Naive thymus-derived CD4-positive, alpha-beta T cell (primary cell): ENCODE data around the gene PXDN. TPM values are rescaled to one million over a fixed set of nuclear protein-coding genes. Genes with fewer than 3 reads are reported as not detected.
"Not testable (repeated sequence)": the region's sequence is repeated elsewhere in the genome, so short reads cannot be mapped to it uniquely, and the experiment has no call there.

Experiments
- ATAC-seq: fragments of 150-1000 bp; cut with Tn5 transposase; 2 replicates; pipeline ENCODE4 v1.10.0; 2021; ENCODE audit warnings: mild to moderate bottlenecking, moderate library complexity
- CTCF ChIA-PET: fragments of 350-600 bp; sonication (Branson Sonifier 250); formaldehyde crosslinking; loops from one replicate; lab custom pipeline; 2021; ENCODE audit warnings: antibody characterized with exemption; lab: Charles Lee
- POLR2A ChIA-PET: fragments of 350-600 bp; sonication (Branson Sonifier 250); formaldehyde crosslinking; loops from one replicate; lab custom pipeline; 2021; ENCODE audit warnings: antibody characterized with exemption, inconsistent platforms; lab: Charles Lee
- DNase-seq, 9 donors: peaks; one replicate each; pipeline versions ENCODE4 v3.0.0 to v3.0.0-alpha.2; 2020 to 2022; ENCODE audit warnings: mixed read lengths in 1 of 9
- H3K27ac ChIP-seq: one replicate; pipeline ENCODE4 v1.7.0; 2013; ENCODE audit warnings: mild to moderate bottlenecking, low read depth, low read length, moderate library complexity
- H3K27me3 ChIP-seq, 2 donors: one replicate each; pipeline ENCODE4 v1.7.0; 2013; ENCODE audit warnings: low read length in 2 of 2, mild to moderate bottlenecking in 2 of 2, moderate library complexity in 2 of 2; ENCODE audit not compliant: control insufficient read depth in 2 of 2, insufficient read depth in 2 of 2
- H3K36me3 ChIP-seq, 3 experiments: 1 replicate in 2 of 3; 2 replicates in 1 of 3; pipeline ENCODE4 v1.7.0; 2013; ENCODE audit warnings: low read length in 3 of 3, mild to moderate bottlenecking in 3 of 3, moderate library complexity in 1 of 3; ENCODE audit not compliant: insufficient read depth in 3 of 3, control insufficient read depth in 2 of 3
- H3K4me1 ChIP-seq, 2 donors: one replicate each; pipeline ENCODE4 v1.7.0; 2013; ENCODE audit warnings: low read length in 2 of 2, mild to moderate bottlenecking in 2 of 2, moderate library complexity in 1 of 2; ENCODE audit not compliant: control insufficient read depth in 2 of 2, insufficient read depth in 2 of 2
- H3K4me3 ChIP-seq: 2 replicates; pipeline ENCODE4 v1.7.0; 2013; ENCODE audit warnings: mild to moderate bottlenecking, low read length
- H3K9me3 ChIP-seq, 3 experiments: 1 replicate in 2 of 3; 2 replicates in 1 of 3; pipeline ENCODE4 v1.7.0; 2013; ENCODE audit warnings: low read length in 3 of 3; ENCODE audit not compliant: control insufficient read depth in 2 of 3
- H3K27ac Mint-ChIP-seq, 9 donors: one replicate each; pipeline ENCODE4 v1.8.0; 2020 to 2022; ENCODE audit warnings: mixed read lengths in 9 of 9, mild to moderate bottlenecking in 8 of 9, moderate library complexity in 5 of 9, inconsistent platforms in 2 of 9
- H3K27me3 Mint-ChIP-seq, 5 donors: one replicate each; pipeline ENCODE4 v1.8.0; 2021 to 2022; ENCODE audit warnings: mixed read lengths in 5 of 5, mild to moderate bottlenecking in 1 of 5
- H3K36me3 Mint-ChIP-seq, 5 donors: one replicate each; pipeline ENCODE4 v1.8.0; 2020 to 2022; ENCODE audit warnings: mixed read lengths in 5 of 5, mild to moderate bottlenecking in 3 of 5, inconsistent platforms in 1 of 5
- H3K4me1 Mint-ChIP-seq, 7 donors: one replicate each; pipeline ENCODE4 v1.8.0; 2020 to 2022; ENCODE audit warnings: mixed read lengths in 7 of 7, mild to moderate bottlenecking in 3 of 7, inconsistent platforms in 1 of 7
- H3K4me3 Mint-ChIP-seq, 10 donors: one replicate each; pipeline ENCODE4 v1.8.0; 2020 to 2022; ENCODE audit warnings: mild to moderate bottlenecking in 10 of 10, mixed read lengths in 10 of 10, moderate library complexity in 6 of 10, inconsistent platforms in 2 of 10
- H3K9me3 Mint-ChIP-seq, 11 donors: one replicate each; pipeline ENCODE4 v1.8.0; 2020 to 2022; ENCODE audit warnings: mixed read lengths in 11 of 11, mild to moderate bottlenecking in 4 of 11, inconsistent platforms in 1 of 11, moderate library complexity in 1 of 11
- intact Hi-C, 2 donors: fragments of 100-400 bp; cut with micrococcal nuclease; formaldehyde crosslinking; loops; one replicate each; pipeline ENCODE4 v1.15.1; 2023
- polyA plus RNA-seq, 2 donors: library from polyadenylated mRNA; unstranded; fragments of 300-500 nt; fragmentation: Illumina TruSeq; gene quantifications; one replicate each; pipeline ENCODE4 v1.2.3, GENCODE V29; 2021
- total RNA-seq, 6 experiments: library from RNA in 5 of 6; stranded (reverse) in 5 of 6; gene quantifications; 1 replicate in 5 of 6; 2 replicates in 1 of 6; pipeline ENCODE4 v1.2.3 and lab custom pipeline; 2021 to 2026

Gene PXDN
- total and polyA plus RNA-seq, 7 experiments from 2014 or later: 0.47 to 3.1 (median 1.00) TPM; not detected in 3

GRCh38 chr2:1681017-1681318, 63.3 kb downstream of the PXDN start:
- H3K27ac ChIP-seq: no peak overlapping the region
- ChIA-PET CTCF (no interaction called here), POLR2A (no interaction called here)
- Mint-ChIP-seq H3K27ac (no peak overlapping the region), H3K4me1 (no peaks in the 10 kb centered on the region), H3K4me3 (no peak overlapping the region), H3K27me3 (peaks cover 0 to 10% (median 4%) of the 10 kb centered on the region in 5 donors), H3K9me3 (no peaks in the 10 kb centered on the region), H3K36me3 (no peaks in the 10 kb centered on the region)
- DNase-seq: no peak
- no peaks in the 10 kb centered on the region for H3K36me3 ChIP-seq
- H3K27me3 ChIP-seq: no peaks in the 10 kb centered on the region
- H3K4me3 ChIP-seq: no peak overlapping the region
- no peaks in the 10 kb centered on the region for H3K4me1 ChIP-seq
- intact Hi-C loops: no loop called here
- no peak for ATAC-seq
- no peaks in the 10 kb centered on the region for H3K9me3 ChIP-seq

- ChIA-PET CTCF (no interaction called here), POLR2A (no interaction called here)
- Mint-ChIP-seq H3K27ac (no peak overlapping the region), H3K4me3 (no peak overlapping the region), H3K36me3 (no peaks in the 10 kb centered on the region), H3K9me3 (no peaks in the 10 kb centered on the region), H3K27me3 (peaks cover 0 to 10% (median 4%) of the 10 kb centered on the region in 5 donors), H3K4me1 (no peaks in the 10 kb centered on the region)
- Histone ChIP-seq H3K9me3 (no peaks in the 10 kb centered on the region), H3K36me3 (no peaks in the 10 kb centered on the region), H3K27me3 (no peaks in the 10 kb centered on the region), H3K4me1 (no peaks in the 10 kb centered on the region), H3K27ac (no peak overlapping the region), H3K4me3 (no peak overlapping the region)
- no peak for DNase-seq
- intact Hi-C loops: no loop called here
- no peak for ATAC-seq
Measured at GRCh38 chr2:1680222-1681016, 63.9 kb downstream of the PXDN start.

- POLR2A ChIA-PET, H3K36me3 ChIP-seq, CTCF ChIA-PET, H3K4me1 Mint-ChIP-seq, H3K4me3 ChIP-seq, intact Hi-C loops, H3K9me3 ChIP-seq, H3K27me3 ChIP-seq, DNase-seq, H3K4me1 ChIP-seq, H3K27ac Mint-ChIP-seq, H3K9me3 Mint-ChIP-seq, ATAC-seq, H3K36me3 Mint-ChIP-seq, H3K4me3 Mint-ChIP-seq, H3K27ac ChIP-seq: not testable (repeated sequence)
- H3K27me3 Mint-ChIP-seq: peaks cover 0 to 15% (median 4%) of the 10 kb centered on the region in 5 donors
Measured at GRCh38 chr2:1679488-1680039, 64.8 kb downstream of the PXDN start.

DNA sequence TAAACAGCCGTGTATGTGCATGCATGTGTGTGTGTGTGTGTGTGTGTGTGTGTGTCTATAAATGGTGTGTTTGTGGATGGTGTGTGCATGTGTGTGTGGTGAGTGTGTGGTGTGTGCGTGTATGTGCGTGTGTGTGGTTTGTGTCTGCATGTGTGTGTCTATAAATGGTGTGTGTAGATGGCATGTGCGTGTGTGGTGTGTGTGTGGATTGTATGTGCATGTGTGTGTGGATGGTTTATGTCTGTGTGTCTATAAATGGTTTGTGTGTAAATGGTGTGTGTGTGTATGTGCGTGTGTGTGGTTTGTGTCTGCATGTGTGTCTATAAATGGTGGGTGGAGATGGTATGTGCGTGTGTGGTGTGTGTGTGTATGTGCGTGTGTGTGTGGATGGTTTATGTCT, 65.2 kb downstream of the PXDN start:
- H3K4me3 ChIP-seq, H3K27ac ChIP-seq, H3K9me3 ChIP-seq, H3K27ac Mint-ChIP-seq, H3K9me3 Mint-ChIP-seq, CTCF ChIA-PET, H3K4me3 Mint-ChIP-seq, DNase-seq, POLR2A ChIA-PET, H3K36me3 ChIP-seq, ATAC-seq, H3K27me3 ChIP-seq, H3K36me3 Mint-ChIP-seq, H3K4me1 ChIP-seq, intact Hi-C loops, H3K4me1 Mint-ChIP-seq: not testable (repeated sequence)
- H3K27me3 Mint-ChIP-seq: peaks cover 0 to 16% (median 4%) of the 10 kb centered on the region in 5 donors

DNA sequence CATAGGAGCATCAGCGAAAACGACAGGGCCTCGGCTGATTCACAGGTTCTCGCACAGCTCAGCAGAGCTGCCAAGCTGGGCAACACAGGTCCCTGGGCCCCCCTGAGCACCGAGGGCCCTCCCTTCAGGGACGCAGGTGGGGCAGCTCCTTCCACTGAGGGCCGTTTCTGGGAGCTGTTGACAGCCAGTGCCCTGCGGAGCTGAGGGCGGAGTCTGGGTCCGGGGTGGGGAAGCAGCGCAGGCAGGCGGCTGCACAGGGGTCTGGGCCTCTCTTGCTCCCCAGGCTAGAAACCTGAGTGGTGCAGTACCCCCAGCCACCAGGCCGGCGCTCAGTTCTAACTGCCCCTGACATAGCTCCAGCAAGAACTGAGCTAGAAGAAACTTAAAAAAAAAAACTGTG, 65.7 kb downstream of the PXDN start:
- ATAC-seq (no peak), DNase-seq (no peak)
- no peaks in the 10 kb centered on the region for H3K27me3 ChIP-seq
- H3K9me3 ChIP-seq: no peaks in the 10 kb centered on the region
- H3K27me3 Mint-ChIP-seq: peaks cover 0 to 17% (median 4%) of the 10 kb centered on the region in 5 donors
- POLR2A ChIA-PET: no interaction called here
- H3K36me3 Mint-ChIP-seq: no peaks in the 10 kb centered on the region
- H3K4me1 ChIP-seq: no peaks in the 10 kb centered on the region
- CTCF ChIA-PET: no interaction called here
- no peaks in the 10 kb centered on the region for H3K4me1 Mint-ChIP-seq
- H3K9me3 Mint-ChIP-seq: no peaks in the 10 kb centered on the region
- no peak overlapping the region for H3K27ac Mint-ChIP-seq
- no peak overlapping the region for H3K4me3 ChIP-seq
- H3K4me3 Mint-ChIP-seq: no peak overlapping the region
- no peaks in the 10 kb centered on the region for H3K36me3 ChIP-seq
- H3K27ac ChIP-seq: no peak overlapping the region
- intact Hi-C loops: no loop called here

- Mint-ChIP-seq H3K9me3 (no peaks in the 10 kb centered on the region), H3K27ac (no peak overlapping the region), H3K36me3 (no peaks in the 10 kb centered on the region), H3K4me3 (no peak overlapping the region), H3K27me3 (peaks cover 0 to 20% (median 4%) of the 10 kb centered on the region in 5 donors), H3K4me1 (no peaks in the 10 kb centered on the region)
- DNase-seq (no peak), ATAC-seq (no peak)
- H3K27me3 ChIP-seq: no peaks in the 10 kb centered on the region
- no peaks in the 10 kb centered on the region for H3K4me1 ChIP-seq
- no peak overlapping the region for H3K27ac ChIP-seq
- no peak overlapping the region for H3K4me3 ChIP-seq
- H3K36me3 ChIP-seq: no peaks in the 10 kb centered on the region
- H3K9me3 ChIP-seq: no peaks in the 10 kb centered on the region
- ChIA-PET POLR2A (no interaction called here), CTCF (no interaction called here)
- intact Hi-C loops: no loop called here
Measured at GRCh38 chr2:1677821-1678165, 66.5 kb downstream of the PXDN start.
